Measurements from ENCODE around the gene SUCO. TPM values are rescaled to one million over a fixed set of nuclear protein-coding genes. Genes with fewer than 3 reads are reported as not detected.

SUCO gene
- total RNA-seq, 2 experiments from 2014 or later = 22.9 to 42.3 TPM

- H4K20me1 ChIP-seq (ENCODE audit: insufficient read depth, low read length) = peaks cover 50% of the 10 kb centered on the region
- no peak overlapping the region for H3K4me3 ChIP-seq (ENCODE audit: low read depth, low read length, poor library complexity, severe bottlenecking)
- intact Hi-C loops (cut with micrococcal nuclease; ENCODE audit: unreplicated experiment) = loop anchor here (10.0 kb wide), 1 partner anchor 579 kb away; no protein-coding TSS in a partner anchor
- H3K79me2 ChIP-seq (ENCODE audit: insufficient read depth, low read depth, low read length) = peaks cover 80% of the 10 kb centered on the region
- no TSS peak for BruUV-seq (replicated peaks)
- CTCF ChIA-PET (ENCODE audit: unreplicated experiment) = no interaction called here
- TF ChIP-seq EZH2phosphoT487 (IDR thresholded peaks at IDR 0.05; ENCODE audit: borderline replicate concordance, low read depth, low read length) = no peak
- TF ChIP-seq CTCF (conservative IDR thresholded peaks at IDR 0.05; ENCODE audit: low read length) = no peak
- H3K36me3 ChIP-seq (ENCODE audit: insufficient read depth, low read length) = peaks cover 3% of the 10 kb centered on the region; the same call in 1 of the 2 replicates
- H3K4me2 ChIP-seq (ENCODE audit: low read length) = peak overlapping the region; percentile 79
- no peaks in the 10 kb centered on the region for H3K9me2 ChIP-seq (ENCODE audit: insufficient read depth, low read length)
- no peak overlapping the region for H3K27ac ChIP-seq (ENCODE audit: low read depth, low read length, poor library complexity, severe bottlenecking)
- H2AFZ ChIP-seq (ENCODE audit: low read length) = no peak overlapping the region
- DNase-seq (ENCODE audit: low spot score) = no peak
- H3K4me1 ChIP-seq (ENCODE audit: insufficient read depth, low read length, poor library complexity, severe bottlenecking) = peaks cover 30% of the 10 kb centered on the region
- POLR2A ChIA-PET = interaction anchor here (0.6 to 2.5 kb wide), 3 partner anchors 9 to 181 kb away, joined by 3 to 20 read pairs (median 4); no protein-coding TSS in a partner anchor
- H3K9me3 ChIP-seq (ENCODE audit: low read length) = no peaks in the 10 kb centered on the region
Measured at GRCh38 chr1:172536256-172536655, 3.3 kb downstream of the SUCO start.

- BruUV-seq (replicated peaks) = no TSS peak
Measured at GRCh38 chr1:172537366-172537765, 4.4 kb downstream of the SUCO start.

More at GRCh38 chr1:172537366-172537765, 4.4 kb downstream of the SUCO start:
- H4K20me1 ChIP-seq (ENCODE audit: insufficient read depth, low read length) = peaks cover 50% of the 10 kb centered on the region
- no peak overlapping the region for H3K4me2 ChIP-seq (ENCODE audit: low read length)
- peaks cover 90% of the 10 kb centered on the region for H3K79me2 ChIP-seq (ENCODE audit: insufficient read depth, low read depth, low read length)
- no peak overlapping the region for H3K27ac ChIP-seq (ENCODE audit: low read depth, low read length, poor library complexity, severe bottlenecking)
- no peak for TF ChIP-seq CTCF (conservative IDR thresholded peaks at IDR 0.05; ENCODE audit: low read length)
- TF ChIP-seq EZH2phosphoT487 (IDR thresholded peaks at IDR 0.05; ENCODE audit: borderline replicate concordance, low read depth, low read length) = no peak
- H3K4me1 ChIP-seq (ENCODE audit: insufficient read depth, low read length, poor library complexity, severe bottlenecking) = peaks cover 26% of the 10 kb centered on the region
- ChIA-PET CTCF (ENCODE audit: unreplicated experiment) (no interaction called here), POLR2A (interaction anchor here (0.7 kb wide), 2 partner anchors 58 to 161 kb away, joined by 3 read pairs; no protein-coding TSS in a partner anchor)
- intact Hi-C loops (cut with micrococcal nuclease; ENCODE audit: unreplicated experiment) = loop anchor here (10.0 kb wide), 1 partner anchor 577 kb away; no protein-coding TSS in a partner anchor
- no peak for DNase-seq (ENCODE audit: low spot score)
- H3K9me3 ChIP-seq (ENCODE audit: low read length) = no peaks in the 10 kb centered on the region
- H3K36me3 ChIP-seq (ENCODE audit: insufficient read depth, low read length) = peaks cover 3% of the 10 kb centered on the region; the same call in 1 of the 2 replicates
- no peak overlapping the region for H2AFZ ChIP-seq (ENCODE audit: low read length)
- H3K4me3 ChIP-seq (ENCODE audit: low read depth, low read length, poor library complexity, severe bottlenecking) = no peak overlapping the region
- H3K9me2 ChIP-seq (ENCODE audit: insufficient read depth, low read length) = no peaks in the 10 kb centered on the region

All from OCI-LY7 (cell line).